DMS79 treated with DMSO at 0.1 percent for 48 hours (cell line): ENCODE measurements around the gene RFESD.
"Not testable (repeated sequence)": the region's sequence is repeated elsewhere in the genome, so short reads cannot be mapped to it uniquely, and the experiment has no call there.

Source experiments
- DNase-seq: peaks from one replicate; lab custom pipeline; 2025; lab: John Stamatoyannopoulos, UW

The RFESD gene

DNA sequence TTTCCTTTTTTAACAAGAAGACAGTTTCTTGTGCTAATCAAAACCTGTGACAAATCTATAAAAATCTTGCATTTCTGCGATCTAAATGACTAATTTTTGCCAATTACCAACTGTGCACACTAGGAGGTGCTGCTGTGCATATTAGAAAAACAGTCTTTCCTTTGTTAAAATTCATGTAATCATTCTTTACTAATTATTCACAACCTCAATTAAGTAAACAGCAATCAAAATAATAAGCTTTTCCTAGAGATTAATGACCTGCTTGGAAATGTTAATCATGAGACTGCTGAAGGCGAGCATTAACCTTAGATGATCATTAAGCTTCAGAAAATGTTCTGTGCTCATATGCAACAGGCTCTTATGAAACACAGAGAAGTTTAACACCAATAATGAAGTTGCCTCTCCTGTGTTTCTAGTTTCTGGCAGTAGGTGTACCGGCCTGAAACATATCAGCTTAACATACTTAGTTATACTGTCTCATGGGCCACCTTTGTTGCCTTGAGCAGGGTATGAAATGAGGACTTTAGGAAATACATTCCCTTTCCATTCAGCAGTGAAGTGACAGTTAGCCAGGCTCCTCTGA, 17.7 kb downstream of the RFESD start:
- peak; percentile 10 for DNase-seq

DNA sequence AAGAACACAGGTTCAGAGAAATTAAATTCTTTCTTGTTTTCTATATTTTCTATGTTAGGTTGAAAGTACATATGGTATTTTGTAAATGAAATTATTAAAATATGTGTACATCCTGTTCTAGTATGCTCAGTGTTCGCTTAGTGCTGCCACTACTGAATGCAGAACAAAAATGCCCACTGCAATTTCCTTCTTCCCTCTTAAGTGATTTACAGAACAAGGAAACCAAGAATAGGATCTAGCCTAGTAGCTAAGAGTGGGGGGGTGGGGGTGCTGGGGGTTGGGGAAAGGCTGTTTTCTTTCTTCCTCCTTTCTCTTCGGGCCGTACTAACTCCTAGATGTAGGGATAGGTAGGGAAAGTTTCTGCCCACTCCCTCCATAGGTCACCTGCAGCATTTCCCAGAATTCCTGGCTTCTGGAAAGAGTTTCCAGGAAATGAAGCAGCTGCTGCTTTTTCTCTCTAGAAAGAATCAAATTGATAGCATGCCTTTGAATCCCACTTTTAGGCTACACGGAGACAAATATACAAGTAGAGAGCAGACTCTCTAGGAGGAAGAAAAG, 20.6 kb downstream of the RFESD start:
- DNase-seq: no peak

DNA sequence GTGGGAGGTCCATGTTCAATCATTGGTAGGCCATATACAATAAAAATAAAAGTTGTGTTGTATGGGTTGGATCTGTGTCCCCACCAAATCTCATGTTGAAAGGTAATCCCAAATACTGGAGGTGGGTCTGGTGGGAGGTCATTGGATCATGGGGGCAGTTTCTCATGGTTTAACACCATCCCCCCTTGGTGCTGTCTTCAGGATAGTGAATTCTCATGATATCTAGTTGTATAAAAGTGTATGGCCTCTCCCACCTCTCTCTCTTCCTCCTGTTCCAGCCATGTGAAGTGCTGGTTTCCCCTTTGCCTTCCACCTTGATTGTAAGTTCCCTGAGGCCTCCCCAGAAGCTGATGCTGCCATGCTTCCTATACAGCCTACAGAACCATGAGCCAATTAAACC, 21.1 kb downstream of the RFESD start:
- DNase-seq: no peak

DNA sequence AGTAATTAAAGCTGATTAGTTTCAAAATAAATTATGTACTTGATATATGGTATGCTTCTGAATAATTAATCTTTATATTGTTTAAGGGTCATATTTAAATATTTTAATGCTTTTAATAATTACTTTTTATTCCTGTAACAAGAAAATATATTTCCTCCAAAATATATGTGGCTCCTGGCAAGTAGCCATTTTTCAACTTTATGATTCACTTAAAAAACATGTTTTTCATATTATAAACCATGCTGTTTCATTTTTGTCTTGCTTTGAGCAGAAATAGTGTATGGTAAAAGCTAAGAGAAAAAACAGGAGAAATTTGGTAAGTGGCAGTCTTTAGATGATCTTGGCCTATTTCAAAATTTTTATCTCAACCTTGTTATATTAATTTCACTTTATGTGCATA, 21.6 kb downstream of the RFESD start:
- no peak for DNase-seq

DNA sequence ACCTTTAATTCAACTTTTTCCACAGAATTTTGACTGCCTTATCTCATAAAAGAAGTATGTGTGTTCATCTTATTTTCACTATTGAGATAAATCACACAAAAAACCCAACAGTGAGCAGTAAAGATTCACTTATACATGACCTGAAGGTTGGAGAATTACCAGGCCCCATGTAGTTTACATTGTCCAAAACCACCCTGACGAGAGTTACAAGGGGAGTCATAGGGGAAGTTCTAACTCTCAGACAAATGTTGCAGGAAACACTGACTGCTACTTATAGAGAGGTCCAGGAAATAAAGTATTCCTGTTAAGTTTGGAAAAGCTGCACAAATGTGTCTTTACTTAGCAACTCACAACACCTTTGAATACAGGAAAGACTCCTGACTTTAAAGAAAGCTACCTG, 22.2 kb downstream of the RFESD start:
- DNase-seq: no peak

DNA sequence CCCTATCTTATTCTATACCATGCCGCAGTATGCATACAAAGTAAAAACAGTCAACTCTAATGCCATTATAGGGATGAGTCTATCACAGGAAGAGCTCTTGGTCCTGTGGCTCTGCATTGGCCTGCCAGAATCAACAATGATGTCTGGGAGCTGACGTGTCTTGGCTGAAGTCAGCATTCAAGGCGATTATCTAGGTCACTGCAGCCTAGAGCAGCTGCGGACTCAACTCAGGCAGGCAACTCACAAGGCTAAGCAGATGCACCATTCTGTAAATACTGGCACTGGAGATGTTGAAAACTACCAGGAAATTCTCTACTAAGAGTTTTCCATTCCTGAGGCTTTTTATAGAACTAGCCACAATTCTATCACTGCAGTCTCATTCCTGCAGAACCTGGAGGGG, 23.0 kb downstream of the RFESD start:
- no peak for DNase-seq

DNA sequence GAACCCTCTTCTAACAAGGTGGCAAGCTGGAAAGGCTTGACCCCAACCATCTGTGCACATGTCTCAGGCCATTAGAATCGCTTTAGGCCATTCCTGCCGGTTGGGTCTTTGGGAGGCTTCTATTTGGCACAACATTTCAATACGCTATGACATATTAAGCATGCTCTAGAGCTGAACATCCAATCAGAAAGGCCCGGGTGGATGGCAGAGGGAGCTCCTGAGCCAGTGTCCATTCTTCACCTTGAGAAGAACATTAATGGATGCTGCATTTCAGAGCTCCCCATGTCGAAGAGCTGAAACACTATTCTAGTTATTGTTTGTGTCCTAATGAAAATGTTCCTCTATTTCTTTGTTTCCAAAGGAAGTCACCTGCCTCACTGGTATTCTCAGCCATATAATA, 23.4 kb downstream of the RFESD start:
- no peak for DNase-seq

DNA sequence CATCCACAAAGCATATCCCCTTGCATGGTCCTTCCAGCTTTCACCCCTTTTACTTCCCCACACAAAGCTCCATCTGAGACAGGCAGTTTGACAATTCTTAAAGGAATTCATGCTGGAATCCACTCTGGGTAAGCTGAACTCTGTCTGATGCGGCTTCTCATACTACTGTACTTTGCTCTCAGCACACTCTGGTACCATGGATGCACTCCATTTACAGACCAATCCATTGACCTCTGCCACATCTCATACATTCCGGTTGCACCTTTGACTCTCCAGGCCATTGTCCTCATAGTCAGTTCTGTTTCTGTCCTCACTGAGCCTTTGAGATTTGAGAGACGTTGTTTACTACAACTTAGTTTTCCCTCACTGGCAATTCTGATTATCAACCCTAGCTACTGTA, 24.0 kb downstream of the RFESD start:
- DNase-seq: no peak

DNA sequence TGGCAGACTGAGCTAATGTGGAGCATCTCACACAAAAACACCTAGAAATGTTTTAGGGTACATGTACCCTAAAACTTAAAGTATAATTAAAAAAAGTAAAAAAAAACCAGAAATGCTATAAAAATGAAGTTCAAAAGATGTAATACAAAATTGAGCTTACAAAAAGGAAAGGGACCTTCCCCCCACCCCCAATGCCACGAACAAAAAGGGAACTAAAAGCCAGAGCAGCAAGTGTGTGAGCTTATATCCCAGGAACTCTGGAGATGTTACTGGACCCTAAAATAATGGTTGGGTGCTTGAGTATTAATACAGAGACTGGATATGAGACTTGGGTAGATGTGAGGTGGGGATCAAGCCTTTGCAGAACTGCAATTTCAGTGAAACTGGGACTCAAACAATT, 25.2 kb downstream of the RFESD start:
- DNase-seq: no peak

DNA sequence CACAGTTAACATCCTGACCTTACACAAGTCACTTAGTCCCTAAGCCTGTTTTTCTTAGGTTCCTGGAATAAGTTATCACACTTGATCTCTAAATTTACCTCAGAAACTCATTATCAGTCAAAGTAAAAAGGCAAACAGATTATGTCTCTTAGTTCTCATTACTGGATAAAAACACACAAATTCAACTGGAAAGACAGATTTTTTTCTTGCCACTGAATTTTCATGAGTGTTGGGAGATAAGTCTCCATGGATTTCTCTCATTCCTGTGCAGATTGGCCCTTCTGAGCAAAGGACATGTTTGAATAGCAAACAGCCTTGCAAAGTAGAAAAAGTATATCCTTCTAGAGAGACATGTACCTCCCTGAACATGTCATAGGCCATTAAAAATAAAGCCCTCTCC, 26.1 kb downstream of the RFESD start:
- DNase-seq: no peak

DNA sequence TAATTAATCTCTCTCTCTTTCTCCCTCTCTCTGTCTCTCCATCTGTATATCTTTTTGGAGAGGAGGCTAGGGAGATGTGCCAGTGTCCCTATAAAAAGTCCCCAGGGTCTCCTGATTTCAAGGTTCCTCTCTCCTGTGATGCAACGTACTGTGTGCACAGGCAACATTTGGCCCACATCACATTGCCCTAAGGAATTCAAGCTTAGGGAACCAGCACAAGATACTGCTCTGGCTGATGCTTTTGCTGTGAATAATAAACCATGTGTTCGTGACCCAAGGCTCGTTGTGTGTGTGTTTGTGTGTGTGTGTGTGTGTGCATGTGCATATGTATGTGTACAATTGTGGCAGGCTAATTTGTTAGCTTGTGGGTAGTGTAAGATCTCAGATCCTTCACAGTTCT, 26.5 kb downstream of the RFESD start:
- no peak for DNase-seq

DNA sequence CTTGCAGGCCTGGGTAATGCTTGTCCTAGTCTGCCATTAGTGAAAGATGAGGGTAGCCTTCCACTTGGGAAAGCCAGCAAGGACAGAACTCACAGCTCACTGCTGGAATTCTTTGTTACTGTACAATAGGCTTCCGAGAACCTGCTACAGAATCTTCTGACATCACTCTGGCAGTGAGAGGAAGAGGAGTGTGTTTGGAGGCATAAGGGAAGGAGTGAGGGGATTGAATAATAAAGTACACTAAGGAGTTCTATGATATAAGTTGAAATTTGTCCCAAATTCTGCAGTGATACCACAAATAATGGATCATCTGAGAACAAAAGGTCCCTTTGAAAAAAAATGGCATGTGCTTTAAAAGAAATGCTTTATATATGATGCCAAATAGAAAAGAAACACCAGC, 36.3 kb downstream of the RFESD start, which contains the start of gene SPATA9:
Gene SPATA9, minus strand, starts transcription at position 101 of the 400 bp plus-strand sequence. CDS start 137 bp downstream, outside the sequence.
- DNase-seq: no peak

DNA sequence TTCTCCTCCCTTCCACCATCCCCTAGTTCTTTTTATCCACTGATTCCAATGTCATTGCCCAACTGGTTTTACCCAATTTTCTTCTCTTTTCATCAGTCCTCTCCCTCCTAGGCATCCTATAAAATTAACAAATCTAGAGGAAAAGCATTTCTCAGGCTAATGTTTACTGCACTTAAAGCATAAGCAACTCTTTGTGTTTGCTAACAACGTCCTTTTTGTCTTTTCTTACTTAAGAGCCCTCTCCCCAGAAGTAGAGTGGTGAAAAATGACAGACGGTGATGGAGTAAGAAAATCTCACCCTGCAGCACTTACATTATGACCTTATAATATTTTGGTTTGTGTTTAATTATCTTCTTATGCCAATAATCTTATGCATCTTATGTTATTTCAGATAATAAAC, 37.8 kb downstream of the RFESD start:
- no peak for DNase-seq

DNA sequence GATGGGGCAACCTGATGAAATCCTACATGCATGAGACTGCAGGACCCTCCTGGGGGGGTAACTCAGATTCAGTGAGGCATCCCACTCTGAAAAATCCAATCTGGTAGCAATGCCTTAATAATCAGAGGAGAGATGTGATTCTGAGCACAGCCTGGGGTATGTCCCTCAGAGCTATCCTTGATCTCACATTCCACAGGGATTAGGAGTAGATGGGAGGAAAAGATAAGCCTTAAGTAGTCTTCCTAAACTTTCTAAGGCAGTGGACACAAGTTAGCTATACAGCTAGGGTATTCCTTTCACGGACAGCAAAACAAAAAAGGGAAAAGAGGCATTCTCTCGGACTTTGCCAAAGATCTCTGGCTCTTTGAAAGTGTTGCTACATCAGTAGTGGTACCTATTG, 40.1 kb downstream of the RFESD start:
- no peak for DNase-seq

DNA sequence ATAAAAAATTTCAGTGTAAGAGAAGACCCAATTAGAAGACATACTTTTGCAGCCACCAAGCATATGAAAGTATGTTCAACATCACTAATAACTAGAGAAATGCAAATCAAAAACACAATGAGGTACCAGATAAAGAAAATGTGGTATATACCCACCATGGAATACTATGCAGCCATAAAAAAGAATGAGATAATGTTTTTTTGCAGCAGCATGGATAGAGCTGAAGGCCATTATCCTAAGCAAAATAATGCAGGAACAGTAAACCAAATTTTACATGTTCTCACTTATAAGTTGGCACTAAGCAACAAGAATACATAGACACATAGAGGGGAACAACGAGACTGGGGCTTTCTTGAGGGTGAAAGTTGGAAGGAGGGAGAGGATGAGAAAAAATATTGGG, 43.1 kb downstream of the RFESD start:
- DNase-seq: no peak

DNA sequence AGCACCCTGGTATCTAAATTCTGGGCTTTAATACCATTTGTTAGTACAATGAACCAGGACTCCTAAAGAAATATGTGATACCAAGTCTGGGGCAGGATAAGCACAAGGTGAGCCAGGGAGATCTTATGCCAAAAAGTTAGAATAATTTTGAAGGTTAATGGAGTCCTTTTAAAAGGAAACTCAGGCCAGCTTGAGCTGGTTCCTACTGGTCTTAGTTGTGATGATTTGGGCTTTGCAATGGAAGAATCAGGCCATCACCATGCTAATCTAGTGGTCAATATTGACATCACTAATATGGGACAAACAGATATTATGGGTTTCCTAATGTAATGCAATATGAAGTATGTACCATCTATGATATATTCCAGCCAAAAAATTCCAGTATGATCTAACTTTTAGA, 43.8 kb downstream of the RFESD start:
- DNase-seq: no peak

DNA sequence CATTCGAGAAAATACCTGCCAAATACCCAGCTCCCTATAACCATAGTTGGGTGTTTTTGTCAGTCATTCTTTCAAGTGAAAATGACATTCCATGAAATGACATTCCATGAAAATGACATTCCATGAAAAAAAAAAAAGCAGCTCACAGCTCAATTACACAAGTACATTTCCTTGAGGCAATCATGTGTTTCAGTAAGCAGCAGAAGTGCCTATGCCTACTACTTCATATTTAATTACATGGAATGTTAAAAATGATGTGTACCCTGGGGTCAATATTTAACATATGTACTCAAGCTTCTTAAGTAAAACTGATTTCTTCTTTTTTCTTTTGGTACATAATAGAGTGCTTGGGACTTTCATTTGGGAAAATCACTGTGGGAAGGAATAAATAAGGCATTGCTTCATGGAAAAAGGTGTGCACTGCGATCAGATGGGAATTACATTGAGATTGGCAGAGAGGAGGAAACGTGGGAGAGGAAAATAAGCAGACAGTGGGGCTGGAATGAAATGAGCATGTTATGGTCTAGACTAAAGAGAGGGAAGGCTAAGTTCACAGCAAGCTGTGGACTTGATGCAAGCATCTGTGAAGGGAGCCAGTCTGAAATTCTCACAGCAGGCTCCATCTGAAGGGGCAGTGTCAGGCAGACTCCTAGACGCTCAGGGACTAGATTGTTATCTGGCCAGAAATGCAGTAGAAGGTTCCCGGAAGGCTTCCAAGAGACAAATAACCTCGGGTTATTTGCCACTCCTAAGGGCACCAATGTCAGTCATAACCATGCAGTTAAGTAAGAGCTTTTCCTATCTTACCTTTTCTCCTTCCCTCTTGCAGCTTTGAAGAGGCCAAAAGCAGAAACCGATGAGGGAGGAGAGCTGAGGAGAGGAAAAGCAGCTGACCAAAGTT, 51.5 kb downstream of the RFESD start:
- peak; percentile 29 for DNase-seq

DNA sequence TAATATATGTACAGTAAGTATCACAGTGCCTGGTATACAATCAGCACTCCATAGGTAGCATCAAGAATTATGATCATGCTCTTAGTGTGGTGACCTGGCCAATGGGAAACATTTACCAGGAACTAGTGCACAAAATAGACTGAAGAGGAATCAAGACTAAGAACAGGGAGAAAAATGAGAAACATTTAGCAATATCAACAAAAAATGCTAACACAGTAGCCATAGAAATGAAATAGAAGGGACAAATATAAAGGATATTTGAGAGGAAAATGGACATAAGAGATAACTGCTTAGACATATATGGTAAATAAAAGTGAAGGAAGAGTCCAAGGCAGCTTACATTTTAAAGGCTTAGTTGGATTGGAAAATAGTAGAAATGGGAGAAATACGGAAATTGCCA, 52.8 kb downstream of the RFESD start:
- DNase-seq: no peak

DNA sequence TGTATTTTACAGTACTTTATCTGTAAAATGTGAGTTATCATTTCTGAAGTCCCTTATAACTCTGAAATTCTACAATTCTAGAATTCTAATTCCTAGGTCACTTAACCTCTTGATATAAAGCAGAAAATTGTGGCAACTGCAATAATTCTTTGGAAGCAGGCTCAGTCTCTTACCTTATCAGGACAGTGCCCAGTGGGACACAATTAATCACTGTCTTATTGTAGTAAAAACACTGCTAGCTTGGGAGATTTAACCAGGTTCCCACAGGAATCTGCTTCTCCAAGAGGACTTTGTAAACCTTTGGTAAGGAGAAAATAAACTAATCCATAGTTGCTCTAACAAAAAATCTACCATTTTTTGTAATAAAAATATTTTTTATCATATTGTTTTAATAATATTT, 54.5 kb downstream of the RFESD start:
- no peak for DNase-seq

DNA sequence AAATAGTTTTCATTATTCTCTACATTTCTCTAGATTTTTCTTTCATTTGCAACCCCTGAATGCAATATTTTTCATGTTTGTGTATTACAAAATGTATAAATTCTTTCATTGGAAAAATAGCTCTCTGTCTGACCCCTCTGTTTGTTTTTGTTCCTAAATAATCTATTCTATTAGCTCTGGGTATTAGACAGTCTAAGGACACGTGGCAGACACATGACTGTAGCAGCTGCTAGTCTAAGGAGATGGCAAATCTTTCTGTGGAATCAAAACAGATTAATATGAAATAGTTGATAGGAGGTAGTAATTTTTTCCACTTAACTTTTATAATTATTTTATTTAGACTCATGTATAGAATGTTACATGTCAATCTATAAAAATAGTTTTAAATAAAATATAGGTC, 57.6 kb downstream of the RFESD start:
- no peak for DNase-seq

DNA sequence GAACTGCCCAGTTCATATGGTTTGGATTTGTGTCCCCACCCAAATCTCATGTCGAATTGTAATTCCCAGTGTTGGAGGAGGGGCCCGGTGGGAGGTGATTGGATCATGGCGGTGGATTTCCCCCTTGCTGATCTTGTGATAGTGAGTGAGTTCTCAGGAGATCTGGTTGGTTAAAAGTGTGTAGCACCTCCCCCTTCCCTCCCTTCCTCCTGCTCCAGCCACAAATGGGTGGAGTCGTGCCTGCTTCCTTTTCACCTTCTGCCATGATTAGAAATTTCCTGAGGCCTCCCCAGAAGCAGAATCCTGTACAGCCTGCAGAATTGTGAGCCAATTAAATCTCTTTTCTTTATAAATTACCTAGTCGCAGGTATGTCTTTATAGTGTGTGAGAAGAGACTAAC, 59.6 kb downstream of the RFESD start:
- not testable (repeated sequence) for DNase-seq

DNA sequence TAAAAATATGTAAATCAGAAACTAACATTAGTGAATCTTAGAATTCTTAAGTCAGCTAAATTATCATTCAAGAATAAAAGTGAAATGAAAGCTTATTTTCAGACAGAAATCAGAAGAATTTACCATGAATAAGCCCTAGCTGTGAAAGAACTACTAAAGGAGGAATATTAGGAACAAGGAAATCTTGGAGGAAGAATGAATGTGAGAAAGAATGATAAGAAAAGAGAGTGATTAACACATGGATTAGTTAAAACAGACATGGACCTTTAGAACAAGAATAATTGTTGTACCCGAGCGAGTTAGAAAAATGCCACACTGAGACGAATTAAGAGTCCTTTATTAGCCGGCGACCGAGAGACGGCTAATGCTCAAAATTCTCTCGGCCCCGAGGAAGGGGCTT, 60.5 kb downstream of the RFESD start:
- no peak for DNase-seq
